GM19395 (cell line): Measurements from ENCODE around the gene TBC1D2B.

Experiments used
- ATAC-seq: cut with Tn5 transposase; IDR thresholded peaks from one replicate; pipeline ENCODE4 v1.9.1; 2021; ENCODE audit warnings: mild to moderate bottlenecking, moderate library complexity; ENCODE audit not compliant: unreplicated experiment

TBC1D2B gene

DNA sequence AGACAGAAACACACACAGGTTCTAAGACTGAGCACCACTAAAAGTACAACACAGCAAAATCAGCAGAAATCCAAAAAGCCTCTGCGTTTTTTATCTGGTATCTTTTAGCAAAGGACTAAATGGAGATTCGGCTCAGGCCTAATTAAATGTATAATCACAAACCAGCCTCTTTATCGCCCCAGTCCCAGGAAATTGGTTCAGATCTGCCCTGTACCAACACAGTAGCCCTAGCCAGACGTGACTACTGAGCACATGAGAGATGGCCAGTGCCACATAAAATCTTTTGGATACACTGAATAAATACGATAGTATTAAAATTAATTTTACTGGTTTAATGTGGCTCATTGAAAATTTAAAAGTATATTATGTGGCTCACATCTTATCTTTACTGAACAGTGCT is 19.7 kb downstream of the TBC1D2B start:
- no peak for ATAC-seq

DNA sequence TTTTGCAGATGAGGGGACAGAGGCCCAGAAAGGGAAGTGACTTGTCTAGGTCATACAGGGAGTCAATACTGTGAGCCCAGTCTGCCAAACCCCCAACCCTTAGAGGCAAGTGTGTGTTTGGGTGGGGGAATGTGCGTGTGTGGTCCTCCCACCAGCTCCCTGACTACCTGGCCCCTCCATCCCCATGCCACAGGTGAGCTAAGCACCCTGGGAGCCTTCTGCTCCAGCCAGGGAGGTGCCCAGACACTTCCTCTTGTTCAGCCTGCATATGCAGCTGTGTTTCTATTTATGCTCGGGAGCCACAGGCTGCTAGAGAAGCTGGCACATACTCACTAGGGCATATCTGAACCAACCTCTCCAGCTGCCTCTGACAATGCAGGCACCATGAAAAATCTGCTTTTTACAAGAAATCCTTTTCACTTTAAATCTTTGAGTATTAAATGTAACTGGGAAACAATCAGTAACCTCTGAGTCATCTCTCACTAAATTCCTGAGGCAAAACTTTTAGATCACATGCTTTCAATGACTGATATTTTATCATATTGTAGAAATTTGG is 20.7 kb downstream of the TBC1D2B start:
- ATAC-seq: no peak

DNA sequence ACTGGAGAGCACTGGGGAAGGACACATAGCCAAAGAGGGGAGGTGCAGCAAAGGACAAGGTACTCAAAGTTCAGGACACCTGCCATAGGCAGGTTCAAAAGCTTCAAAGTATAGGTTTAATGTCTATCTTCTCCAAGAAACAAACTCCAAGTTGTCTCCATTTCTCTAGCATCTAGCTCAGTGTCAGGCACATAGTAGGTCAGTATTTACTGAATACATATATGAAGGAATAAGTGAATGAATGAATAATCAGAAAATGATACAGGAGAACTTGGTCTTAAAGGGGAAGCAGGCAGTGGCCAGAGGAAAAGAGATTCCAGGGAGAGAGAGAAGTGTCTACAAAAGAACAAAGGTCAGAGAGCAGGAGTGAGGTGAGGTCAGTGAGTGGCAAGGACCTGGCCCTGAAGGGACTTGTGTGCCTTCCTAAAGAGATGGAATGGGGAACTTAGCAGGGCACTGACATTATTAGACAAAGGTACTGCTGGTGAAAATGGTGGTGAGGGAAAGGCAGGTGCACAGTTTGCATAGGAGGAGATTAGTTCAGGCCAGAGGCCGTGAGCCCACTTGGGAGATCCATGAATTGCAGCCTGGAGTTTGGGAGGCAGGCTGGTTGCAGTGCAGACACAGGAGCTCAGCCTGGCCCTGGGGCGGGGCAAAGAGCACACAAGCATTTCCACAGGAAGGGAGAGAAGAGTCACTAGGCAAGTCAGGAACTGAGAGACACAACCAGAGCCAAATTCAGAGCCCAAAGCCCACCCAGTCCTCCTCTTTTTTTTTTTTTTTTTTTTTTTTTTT is 21.4 kb downstream of the TBC1D2B start:
- no peak for ATAC-seq

DNA sequence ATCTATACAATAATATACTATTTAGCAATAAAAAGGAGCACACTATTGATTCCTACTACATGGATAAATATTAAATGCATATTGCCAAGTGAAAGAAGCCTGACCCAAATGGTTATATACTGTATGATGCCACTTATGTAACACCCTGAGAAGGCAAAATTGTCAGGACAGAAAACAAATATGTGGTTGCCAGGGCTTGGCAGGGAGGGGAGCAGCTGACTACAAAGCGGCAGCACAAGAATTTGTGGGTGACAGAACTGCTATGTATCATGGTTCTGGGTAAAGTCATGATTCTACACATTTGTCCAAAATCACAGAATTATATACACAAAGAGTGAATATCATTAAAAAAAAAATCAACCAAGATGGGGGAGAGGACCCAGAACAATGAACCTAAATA is 22.5 kb downstream of the TBC1D2B start:
- ATAC-seq: no peak

DNA sequence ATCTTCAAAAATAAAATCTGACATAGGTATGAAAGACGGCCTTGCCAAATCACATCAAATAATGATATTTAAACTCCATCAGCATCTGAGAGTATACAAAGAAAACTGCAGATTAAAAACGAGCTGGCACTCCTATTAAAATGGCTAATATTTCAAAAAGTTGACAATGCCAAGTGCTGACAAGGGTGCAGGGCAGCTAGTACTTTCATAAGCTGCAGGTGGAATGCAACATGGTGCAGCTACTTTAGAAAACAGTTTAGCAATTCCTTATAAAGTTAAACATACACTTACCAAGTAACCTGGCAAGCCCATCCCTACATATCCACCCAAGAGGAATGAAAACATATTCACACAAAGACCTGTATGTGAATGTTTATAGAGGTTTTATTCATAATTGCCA is 23.0 kb downstream of the TBC1D2B start:
- ATAC-seq: no peak

DNA sequence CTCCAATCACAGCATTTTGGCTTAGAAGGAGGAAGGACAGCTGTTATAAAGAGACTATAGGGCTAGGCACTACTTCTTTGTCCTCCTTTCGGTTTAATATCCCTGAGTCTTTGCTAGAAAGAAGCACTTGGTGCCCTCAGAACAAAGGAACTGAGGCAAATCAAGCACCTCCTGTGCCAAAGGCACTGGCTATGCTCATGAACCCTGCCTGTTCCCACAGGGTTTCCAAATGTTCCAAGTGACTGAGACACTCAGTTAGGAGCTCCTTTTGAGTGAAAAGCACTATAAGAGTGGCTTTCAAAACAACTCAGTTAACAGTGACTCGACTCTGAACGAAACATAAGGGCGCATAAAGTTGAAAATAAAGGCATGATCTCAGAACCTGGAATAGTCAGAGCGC is 25.0 kb downstream of the TBC1D2B start:
- ATAC-seq: no peak

DNA sequence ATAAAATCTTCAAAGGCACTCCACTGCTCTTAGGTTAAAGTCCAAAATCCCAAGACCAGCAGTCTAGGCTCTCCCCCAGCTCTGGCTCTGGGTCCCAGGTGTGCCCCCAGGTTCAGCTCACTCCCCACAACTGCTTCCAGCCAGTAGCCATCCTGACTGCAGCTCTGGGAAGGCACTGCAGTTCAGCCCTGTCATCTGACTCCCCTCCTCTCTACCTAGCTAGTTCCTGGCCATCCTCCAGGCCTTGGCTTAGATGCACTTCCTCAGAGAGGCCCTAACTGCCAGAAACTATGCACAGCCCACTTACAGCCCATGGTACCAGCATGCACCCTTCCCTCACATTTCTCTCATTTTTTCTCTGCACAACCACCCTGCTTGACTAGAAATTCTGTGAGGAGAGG is 25.5 kb downstream of the TBC1D2B start:
- ATAC-seq: no peak

DNA sequence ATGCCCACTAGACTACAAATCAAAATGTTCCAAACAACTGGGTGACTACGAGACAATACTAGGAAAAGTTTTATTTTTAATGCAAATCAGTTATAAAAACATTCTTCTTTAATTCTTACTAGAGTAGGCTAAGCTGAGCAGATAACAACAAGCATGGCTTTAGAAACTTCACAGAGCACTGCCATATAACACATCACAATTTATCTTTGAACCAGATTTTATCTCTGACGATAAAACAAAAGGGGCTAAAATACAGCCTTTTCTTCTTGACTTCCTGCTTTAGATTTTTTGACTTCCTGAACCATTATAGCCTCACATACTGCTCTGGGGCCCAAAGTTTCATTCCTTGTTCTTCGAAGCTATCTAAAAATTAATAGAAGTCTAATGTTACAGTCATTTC is 25.9 kb downstream of the TBC1D2B start:
- no peak for ATAC-seq

DNA sequence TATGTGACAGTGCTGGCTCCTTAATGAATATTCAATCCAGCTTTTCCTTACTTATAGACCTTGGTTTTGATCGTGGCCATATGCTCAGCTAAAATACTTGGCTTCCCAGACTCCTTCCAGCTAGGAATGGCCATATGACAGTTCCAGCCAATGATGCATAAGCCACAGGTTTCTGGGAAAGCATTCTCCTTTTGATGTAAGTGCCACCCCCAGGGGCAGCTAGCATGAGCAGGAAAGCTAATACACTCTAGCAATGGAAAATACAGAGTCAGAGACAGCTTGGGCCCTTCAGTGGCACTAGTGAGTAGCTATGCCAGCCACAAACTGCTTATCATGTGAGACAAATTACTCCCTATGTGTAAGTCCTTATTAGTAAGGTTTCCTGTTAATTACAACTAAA is 26.7 kb downstream of the TBC1D2B start:
- no peak for ATAC-seq

DNA sequence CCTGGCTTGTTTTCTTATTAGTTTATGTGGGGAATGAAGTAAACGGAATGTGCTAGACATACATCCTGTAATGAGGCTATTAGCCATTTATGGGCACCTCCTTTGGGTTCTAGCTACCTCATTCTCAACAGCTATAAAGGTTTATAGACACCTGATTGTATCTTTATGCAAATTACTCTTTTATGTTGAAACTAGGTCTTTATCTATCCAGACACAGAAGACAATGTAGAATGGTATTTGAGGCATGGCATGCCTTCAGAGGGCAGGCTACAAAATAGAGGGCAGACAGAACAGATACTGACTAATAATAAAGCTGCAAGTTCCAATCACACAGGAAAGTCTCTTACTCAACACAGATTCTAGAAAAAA is 27.1 kb downstream of the TBC1D2B start:
- ATAC-seq: peak; percentile 32

DNA sequence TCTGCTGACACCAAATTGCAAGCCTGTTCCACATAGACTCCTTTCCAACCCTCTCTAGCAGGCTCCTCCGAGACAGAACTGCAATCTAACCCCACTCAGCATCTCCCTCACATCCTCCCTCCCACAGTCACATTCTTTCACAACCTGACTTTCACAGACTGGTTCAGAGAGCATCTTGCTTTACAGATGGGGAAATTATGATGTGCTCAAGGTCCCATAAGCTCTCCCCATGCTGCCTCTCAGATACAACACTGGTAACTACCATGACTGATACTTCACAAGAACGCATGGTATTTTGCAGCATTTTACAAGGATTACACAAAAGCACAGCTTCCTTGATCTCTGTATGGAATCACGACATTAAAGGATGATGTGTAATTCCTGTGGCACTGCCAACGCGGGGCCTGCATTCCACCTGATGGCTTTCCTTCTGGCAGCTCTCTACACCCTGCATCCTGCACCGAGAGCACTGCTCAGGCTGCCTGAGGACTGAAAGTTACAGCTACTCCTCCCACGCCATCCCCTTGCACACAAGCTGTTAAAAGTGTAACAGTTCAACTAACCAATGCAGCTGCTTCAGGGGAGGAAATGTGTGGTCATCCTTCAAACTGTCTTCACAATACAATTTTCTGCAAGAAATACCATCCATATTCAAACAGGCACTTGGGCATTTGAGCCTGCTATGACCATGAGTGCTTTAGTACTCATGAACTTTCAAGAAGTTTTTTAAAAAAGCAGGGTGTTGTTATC is 27.6 kb downstream of the TBC1D2B start:
- ATAC-seq: peak; percentile 86

DNA sequence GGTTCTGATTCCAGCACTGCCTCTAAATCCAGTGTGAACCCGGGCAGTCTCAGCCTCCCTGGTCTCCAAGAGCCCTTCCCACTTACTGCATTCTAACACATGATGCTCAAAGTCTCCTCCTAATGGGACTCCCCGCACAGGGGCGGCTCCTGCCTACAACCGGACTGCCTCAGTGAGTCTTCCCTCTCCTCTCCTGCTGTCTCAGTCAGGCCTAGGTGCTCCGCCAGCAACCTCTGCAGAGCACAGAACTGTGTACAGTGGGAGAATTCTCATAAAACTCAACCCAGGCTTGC is 28.9 kb downstream of the TBC1D2B start:
- ATAC-seq: no peak

DNA sequence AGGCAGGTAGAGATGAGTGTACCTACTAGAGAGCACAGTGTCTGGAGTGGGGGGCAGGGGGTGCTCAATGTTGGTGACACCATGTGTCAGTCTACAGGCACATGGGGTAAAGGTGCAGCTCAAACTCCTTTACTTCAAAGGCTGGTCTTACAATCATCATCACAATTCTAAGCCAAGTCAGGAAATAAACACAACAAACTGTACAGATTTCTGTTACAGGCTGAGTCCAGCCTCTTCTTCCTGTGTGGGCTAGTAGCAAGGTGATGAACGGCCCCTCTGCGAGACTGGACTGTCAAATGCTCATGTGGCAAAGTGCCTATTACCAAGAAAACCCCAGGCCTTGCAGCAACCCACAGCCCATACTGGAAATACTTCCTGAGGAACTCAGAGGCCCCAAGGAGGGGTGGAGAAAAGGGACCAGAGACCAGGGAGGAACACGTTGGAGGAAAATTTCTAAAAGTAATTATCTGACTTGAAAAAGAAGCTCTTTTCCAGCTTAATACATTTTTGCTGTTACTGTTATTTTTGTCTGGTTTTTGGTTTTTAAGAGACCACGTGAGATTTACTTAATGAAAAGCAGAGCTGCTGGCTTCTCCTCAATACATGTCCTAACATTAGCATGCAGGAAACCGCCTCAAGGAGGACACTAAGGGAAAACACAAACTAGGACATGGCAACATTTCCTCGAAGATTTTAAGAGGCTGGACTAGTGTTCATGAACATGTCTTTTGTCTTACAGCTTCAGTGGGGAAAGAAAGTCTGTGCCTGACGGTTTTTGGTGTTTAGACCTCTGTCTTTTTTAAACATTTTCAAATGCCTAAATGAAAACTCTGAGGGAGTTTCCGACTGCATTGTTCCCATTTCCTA is 29.5 kb downstream of the TBC1D2B start:
- ATAC-seq: no peak

DNA sequence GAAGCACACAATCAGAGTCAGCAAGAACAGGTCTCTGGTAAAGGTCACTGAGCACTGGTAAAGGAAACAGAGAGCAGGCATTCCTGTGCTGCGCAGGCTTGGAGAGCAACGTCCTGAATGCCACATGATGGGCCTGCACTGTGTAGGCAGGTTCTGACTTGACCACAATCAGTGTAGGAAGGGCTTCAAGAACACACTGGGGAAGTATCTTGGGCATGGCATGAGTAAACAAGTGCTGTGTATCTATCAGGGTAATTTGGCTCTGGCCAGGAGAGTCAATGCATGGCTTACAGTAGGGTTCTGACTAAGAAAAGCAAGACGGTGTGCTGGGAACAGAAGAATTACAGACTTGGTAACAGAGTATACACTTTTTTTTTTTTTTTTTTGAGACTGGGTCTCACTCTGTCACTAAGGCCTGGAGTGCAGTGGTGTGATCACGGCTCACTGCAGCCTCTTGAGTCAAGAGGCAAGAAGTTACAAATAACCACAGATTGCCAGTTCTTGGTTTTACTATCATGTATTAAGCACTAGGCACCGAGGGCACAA is 30.6 kb downstream of the TBC1D2B start:
- no peak for ATAC-seq

DNA sequence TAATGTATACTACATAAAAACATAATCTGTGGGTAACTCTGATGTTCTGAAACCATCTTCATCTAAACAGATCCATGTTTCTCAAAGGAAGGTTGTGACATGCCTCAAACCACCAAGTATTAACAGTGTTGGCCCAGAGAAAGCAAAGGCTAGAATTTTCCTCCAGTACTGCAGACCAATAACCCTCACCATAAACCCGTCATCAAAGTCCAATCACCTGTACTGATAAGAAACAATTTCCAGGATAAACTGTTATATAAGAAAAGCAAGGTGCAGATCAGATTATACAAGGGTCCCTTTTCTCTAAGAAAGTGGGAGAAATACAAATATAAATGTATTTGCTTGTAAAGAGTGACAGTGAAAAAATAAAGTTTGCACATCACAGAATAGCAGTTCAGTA is 32.3 kb downstream of the TBC1D2B start:
- no peak for ATAC-seq

DNA sequence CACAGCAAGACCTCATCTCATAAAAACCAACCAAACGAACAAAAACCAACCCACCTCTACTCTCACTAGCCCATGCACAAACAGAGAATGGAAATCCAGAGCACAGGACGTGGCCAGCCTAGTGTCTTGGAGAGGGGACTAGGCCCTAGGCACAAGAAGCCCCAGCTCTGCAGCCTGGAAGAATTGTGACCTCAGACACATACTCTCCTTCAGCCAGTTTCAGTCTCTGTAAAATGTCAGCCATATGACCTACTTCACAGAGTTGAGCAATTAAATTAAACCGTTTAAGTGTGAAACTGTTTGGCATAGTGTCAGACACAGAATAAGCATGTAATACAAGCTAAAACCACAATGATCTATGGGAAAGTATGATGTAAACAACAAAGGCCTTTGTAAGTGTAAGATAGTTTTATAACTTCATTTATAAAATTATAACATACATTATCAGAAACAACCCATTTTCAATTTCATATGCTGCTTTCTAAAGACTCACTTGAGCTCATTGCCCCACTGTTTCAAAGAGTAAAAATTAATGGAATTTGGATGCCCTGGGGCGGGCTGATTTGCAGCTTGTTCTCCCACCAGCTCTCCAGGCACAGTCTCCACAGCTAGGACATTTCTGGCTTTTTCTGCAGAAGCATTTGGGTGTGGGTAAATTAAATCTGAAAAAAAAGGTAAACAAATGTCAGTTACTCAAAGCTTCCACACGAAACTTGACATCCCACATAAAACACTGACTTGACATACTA is 32.9 kb downstream of the TBC1D2B start:
- ATAC-seq: no peak

DNA sequence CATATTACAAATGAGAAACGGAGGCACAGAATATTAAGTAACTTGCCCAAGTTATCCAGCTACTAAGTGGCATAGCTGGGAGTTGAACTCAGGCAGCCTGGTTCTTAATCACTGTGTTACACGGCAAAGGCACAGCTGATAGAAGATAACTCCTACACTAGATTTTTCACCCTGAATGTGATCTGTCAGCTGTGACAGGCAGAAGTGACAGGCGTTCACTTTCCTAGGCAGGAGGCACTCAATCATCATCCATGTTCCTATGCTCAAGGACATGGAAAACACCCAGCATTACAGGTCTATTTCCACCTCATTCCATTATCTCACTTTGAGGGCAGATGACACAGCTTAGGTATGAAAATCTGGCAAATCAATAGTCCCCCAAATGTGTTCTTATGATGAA is 35.6 kb downstream of the TBC1D2B start:
- no peak for ATAC-seq

DNA sequence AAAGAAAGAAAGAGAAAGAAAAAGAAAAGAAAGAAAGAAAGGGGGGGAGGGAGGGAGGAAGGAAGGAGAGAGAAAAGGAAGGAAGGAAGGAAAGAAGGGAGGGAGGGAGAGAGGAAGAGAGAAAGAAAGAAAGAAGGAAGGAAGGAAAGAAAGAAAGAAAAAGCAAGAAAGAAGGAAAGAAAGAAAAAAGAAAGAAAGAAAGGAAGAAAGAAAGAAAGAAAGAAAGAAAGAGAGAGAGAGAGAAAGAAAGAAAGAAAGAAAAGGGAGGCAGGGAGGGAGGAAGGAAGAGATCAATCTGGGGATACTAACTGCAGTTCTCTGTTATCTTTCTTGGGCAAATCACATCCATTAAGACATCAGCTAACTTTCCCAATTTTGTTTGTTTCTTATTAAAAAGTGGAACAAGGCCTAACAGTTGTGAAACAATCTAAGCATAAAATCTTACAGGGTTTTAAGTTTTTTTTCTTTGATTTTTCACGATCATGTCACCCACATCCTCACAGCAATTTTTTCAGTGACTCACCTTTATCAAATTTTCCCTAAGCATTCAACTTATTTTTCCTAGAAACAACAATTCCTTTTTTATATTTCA is 36.8 kb downstream of the TBC1D2B start:
- no peak for ATAC-seq

DNA sequence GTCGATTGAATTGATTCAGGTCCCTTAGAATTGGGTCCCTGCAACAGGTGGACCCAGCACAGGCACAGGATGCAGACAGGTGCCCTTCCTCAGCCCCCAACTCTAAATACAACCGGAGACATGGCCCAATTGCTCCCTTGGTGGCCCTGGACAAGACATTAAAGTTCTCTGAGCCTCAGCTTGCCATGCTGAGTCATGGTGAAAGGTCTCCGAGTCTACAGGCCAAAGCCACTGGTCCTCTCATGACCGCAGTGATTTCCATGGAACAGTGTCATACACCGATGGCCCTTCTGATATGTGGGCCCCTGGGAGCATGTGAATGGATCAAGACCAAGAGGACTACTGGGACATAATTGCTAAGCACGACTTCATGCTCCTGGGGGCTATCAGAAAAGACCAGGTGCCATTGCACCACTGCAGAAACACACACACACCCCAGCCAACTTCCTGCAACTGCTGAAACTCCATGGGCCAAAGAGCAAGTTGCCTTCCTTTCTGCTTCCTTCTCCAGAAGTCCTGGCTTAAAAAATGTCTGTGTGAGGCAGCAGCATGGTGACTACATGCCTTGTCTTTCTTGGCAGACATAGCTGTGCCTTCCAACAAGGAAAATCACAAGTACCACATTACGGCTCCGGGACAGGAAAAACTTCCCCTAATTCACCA is 38.8 kb downstream of the TBC1D2B start:
- no peak for ATAC-seq
